Suprapubic skin (tissue), 4 donors: ENCODE data around the gene RAPGEF4. TPM values are rescaled to one million over a fixed set of nuclear protein-coding genes. Genes with fewer than 3 reads are reported as not detected.

ENCODE experiments used
- DNase-seq, 2 donors: peaks; one replicate each; pipeline ENCODE4 v3.0.0-alpha.2; 2019; ENCODE audit warnings: low spot score in 2 of 2
- H3K27ac ChIP-seq: fragments of 200-600 bp; sonication (generic); one replicate; pipeline ENCODE4 v1.5.1; 2019
- H3K27me3 ChIP-seq: fragments of 200-600 bp; sonication (generic); one replicate; pipeline ENCODE4 v1.5.1; 2019
- H3K36me3 ChIP-seq: fragments of 200-600 bp; sonication (generic); one replicate; pipeline ENCODE4 v1.5.1; 2019
- H3K4me1 ChIP-seq: fragments of 200-600 bp; sonication (generic); one replicate; pipeline ENCODE4 v1.5.1; 2019
- H3K4me3 ChIP-seq: fragments of 200-600 bp; sonication (generic); one replicate; pipeline ENCODE4 v1.5.1; 2019; ENCODE audit warnings: mild to moderate bottlenecking
- H3K9me3 ChIP-seq: fragments of 200-600 bp; sonication (generic); one replicate; pipeline ENCODE4 v1.5.1; 2019
- EP300 ChIP-seq: sonication (generic); formaldehyde crosslinking; IDR thresholded peaks from one replicate; pipeline ENCODE4 v1.6.1; 2017; ENCODE audit warnings: antibody characterized with exemption
- POLR2A ChIP-seq, 2 donors: fragments of 450-650 bp; IDR thresholded peaks; one replicate each; pipeline ENCODE4 v1.6.1; 2017; ENCODE audit warnings: antibody characterized with exemption in 2 of 2, mild to moderate bottlenecking in 2 of 2, moderate library complexity in 2 of 2
- POLR2AphosphoS5 ChIP-seq, 3 donors: sonication (generic); formaldehyde crosslinking; IDR thresholded peaks; one replicate each; pipeline ENCODE4 v1.6.1; 2017; ENCODE audit warnings: antibody characterized with exemption in 3 of 3
- WGBS: methylation state at CpG from one replicate; pipeline ENCODE4 v1.1.5; 2018; 5-methylcytosine and 5-hydroxymethylcytosine counted together
- total RNA-seq, 4 donors: library from RNA; depleted of rRNA; stranded (reverse); fragments of >200 nt; gene quantifications; one replicate each; pipeline ENCODE4 v1.1.0, GENCODE V29; 2016
- TF ChIP-seq, protein P1 (sequence below), 2 donors: fragments of 200-600 bp in 1 of 2; fragments of 450-650 bp in 1 of 2; sonication (generic) in 1 of 2; IDR thresholded peaks; one replicate each; pipeline ENCODE4 v1.5.1; 2016 to 2019; ENCODE audit warnings: antibody characterized with exemption in 2 of 2, mild to moderate bottlenecking in 1 of 2, moderate library complexity in 1 of 2

RAPGEF4 gene
- total RNA-seq, 4 donors from 2014 or later: 19.9 to 49.5 (median 27.5) TPM

DNA sequence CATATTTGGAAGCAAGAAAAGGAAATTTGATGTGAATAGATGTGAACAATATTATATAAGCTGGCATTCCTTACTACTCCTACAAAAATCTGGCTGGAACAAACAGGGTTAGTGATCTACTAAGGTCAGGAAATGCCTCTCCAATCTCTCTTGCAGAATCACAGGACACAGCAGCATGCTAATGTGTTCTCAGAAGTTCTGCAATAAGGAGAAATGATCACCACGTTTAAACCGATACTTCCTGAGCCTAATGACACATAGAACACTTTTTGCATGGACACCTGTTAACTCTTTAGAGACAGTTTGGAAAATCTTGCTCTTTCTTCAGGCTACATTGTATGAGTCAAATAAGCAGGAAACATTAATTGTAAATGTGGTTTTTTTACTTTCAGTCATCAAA, 250.4 kb downstream of the RAPGEF4 start:
- H3K9me3 ChIP-seq: no peaks in the 10 kb centered on the region
- H3K4me3 ChIP-seq: no peak overlapping the region
- WGBS: 2% methylated on average over 2 of the region's 2 CpGs
- TF ChIP-seq POLR2AphosphoS5 (IDR thresholded peaks at IDR 0.05): no peak
- TF ChIP-seq EP300: no peak
- no peak for TF ChIP-seq POLR2A (IDR thresholded peaks at IDR 0.05)
- TF ChIP-seq, protein P1, sequence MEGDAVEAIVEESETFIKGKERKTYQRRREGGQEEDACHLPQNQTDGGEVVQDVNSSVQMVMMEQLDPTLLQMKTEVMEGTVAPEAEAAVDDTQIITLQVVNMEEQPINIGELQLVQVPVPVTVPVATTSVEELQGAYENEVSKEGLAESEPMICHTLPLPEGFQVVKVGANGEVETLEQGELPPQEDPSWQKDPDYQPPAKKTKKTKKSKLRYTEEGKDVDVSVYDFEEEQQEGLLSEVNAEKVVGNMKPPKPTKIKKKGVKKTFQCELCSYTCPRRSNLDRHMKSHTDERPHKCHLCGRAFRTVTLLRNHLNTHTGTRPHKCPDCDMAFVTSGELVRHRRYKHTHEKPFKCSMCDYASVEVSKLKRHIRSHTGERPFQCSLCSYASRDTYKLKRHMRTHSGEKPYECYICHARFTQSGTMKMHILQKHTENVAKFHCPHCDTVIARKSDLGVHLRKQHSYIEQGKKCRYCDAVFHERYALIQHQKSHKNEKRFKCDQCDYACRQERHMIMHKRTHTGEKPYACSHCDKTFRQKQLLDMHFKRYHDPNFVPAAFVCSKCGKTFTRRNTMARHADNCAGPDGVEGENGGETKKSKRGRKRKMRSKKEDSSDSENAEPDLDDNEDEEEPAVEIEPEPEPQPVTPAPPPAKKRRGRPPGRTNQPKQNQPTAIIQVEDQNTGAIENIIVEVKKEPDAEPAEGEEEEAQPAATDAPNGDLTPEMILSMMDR (IDR thresholded peaks at IDR 0.05): no peak
- H3K27me3 ChIP-seq: no peaks in the 10 kb centered on the region
- no peaks in the 10 kb centered on the region for H3K36me3 ChIP-seq
- DNase-seq: no peak
- H3K27ac ChIP-seq: no peak overlapping the region
- peaks cover 10% of the 10 kb centered on the region for H3K4me1 ChIP-seq

DNA sequence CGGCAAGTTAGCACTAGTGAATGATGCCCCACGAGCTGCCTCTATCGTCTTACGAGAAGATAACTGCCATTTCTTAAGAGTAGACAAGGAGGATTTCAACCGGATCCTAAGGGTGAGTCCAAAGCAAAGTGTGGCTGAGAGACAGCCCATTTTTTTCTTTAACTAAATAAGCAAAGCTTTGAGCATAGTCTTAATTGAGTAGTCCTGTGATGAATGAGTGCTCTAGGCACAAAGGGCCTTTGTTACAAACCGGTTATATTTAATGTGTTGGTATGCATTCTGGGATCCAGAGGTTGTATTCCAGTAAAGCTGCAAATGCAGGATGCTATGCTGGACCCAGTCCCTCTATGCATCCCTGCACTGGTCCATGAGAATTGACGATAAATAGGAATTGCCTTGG, 253.1 kb downstream of the RAPGEF4 start:
- no peak overlapping the region for H3K27ac ChIP-seq
- TF ChIP-seq, protein P1 (IDR thresholded peaks at IDR 0.05): no peak
- TF ChIP-seq POLR2AphosphoS5 (IDR thresholded peaks at IDR 0.05) (no peak), EP300 (no peak), POLR2A (IDR thresholded peaks at IDR 0.05) (no peak)
- H3K4me1 ChIP-seq: peaks cover 10% of the 10 kb centered on the region
- H3K4me3 ChIP-seq: no peak overlapping the region
- no peaks in the 10 kb centered on the region for H3K36me3 ChIP-seq
- DNase-seq: no peak
- 85% methylated on average over 7 of the region's 7 CpGs for WGBS
- no peaks in the 10 kb centered on the region for H3K27me3 ChIP-seq
- no peaks in the 10 kb centered on the region for H3K9me3 ChIP-seq

DNA sequence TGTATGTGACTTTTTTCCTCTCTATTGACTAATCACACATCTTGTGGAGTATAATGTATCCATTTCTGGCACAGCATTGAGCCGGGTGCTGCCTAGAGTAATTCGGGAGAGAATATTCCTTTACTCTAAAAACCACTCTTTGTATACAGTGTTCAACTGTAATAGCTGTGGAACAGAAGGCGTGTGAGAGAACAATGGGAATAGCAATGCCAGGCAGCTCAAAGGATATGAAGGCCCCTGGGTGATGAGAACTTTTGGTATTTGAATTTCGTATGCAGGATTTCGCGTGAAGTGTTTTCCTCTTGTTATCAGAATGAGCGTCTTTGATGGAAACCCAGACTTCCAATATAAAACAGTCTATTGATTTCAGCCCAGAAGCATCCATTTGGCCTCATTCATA, 255.4 kb downstream of the RAPGEF4 start:
- Histone ChIP-seq H3K9me3 (no peaks in the 10 kb centered on the region), H3K27ac (no peak overlapping the region), H3K36me3 (no peaks in the 10 kb centered on the region), H3K27me3 (no peaks in the 10 kb centered on the region), H3K4me3 (no peak overlapping the region), H3K4me1 (peaks cover 11% of the 10 kb centered on the region)
- WGBS: 84% methylated on average over 7 of the region's 7 CpGs
- TF ChIP-seq EP300 (no peak), POLR2A (IDR thresholded peaks at IDR 0.05) (no peak), POLR2AphosphoS5 (IDR thresholded peaks at IDR 0.05) (no peak)
- TF ChIP-seq, protein P1 (IDR thresholded peaks at IDR 0.05): no peak
- no peak for DNase-seq

DNA sequence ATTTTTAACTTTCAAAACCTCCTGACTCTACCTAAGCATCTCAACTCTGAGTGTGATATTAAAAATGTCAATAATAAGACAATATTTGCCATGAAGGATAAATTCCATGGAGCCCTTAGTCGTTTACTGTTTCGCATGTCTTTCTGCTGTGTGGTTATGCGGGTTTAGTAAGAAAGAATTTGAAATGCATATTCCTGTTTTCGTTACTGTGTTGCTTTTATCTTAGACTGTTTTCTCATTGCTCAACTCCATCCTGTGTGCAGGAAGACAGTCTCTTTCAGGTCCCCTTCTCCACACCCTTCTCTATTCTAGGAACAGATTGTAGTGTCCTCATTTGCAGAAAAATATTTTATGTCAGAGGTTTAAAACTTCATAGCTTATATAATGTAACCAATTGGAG, 257.5 kb downstream of the RAPGEF4 start:
- no peak overlapping the region for H3K27ac ChIP-seq
- no peaks in the 10 kb centered on the region for H3K27me3 ChIP-seq
- peaks cover 12% of the 10 kb centered on the region for H3K4me1 ChIP-seq
- H3K36me3 ChIP-seq: no peaks in the 10 kb centered on the region
- no peak overlapping the region for H3K4me3 ChIP-seq
- WGBS: 87% methylated on average over 4 of the region's 4 CpGs
- H3K9me3 ChIP-seq: no peaks in the 10 kb centered on the region
- DNase-seq: no peak
- TF ChIP-seq EP300 (no peak), POLR2AphosphoS5 (IDR thresholded peaks at IDR 0.05) (no peak), POLR2A (IDR thresholded peaks at IDR 0.05) (no peak)
- TF ChIP-seq, protein P1 (IDR thresholded peaks at IDR 0.05): no peak

DNA sequence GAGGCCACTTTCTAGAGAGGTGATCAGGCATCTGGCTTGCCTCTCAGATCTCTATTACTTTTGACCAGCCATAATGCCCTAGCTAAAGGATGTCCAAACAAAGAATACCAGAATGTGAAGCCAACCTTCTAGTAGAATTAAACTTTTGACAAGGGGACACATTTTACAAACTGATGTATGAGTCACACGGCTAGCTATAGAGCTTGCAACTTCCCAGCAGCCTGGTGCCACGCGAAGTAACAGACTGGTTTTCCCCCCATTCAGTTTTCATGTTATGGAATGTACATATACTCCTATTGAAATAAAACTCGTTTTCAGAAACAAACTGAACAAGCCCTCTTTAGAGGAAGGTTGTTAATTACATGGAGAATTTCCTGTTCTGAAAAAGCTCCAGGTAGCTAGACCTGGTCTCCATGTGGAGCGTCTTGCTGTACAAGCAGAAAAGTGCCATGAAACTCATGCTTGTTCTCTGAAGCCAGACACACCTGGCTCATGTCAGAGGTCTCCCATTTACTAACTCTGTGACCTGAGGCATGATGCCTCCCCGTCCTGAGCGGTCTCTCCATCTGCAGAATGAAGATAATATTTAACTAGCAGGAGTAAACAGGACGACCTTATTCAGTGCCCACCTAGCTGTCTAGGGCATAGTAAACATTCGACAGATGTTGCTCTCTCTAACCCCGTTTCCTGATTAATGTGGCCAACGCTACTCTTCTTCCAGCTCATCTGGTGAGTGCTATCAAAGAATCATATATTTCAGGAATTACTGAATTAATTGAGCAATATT, 258.5 kb downstream of the RAPGEF4 start:
- Histone ChIP-seq H3K4me3 (no peak overlapping the region), H3K27ac (no peak overlapping the region), H3K27me3 (no peaks in the 10 kb centered on the region), H3K9me3 (no peaks in the 10 kb centered on the region), H3K4me1 (peaks cover 13% of the 10 kb centered on the region), H3K36me3 (no peaks in the 10 kb centered on the region)
- TF ChIP-seq POLR2AphosphoS5 (IDR thresholded peaks at IDR 0.05) (no peak), POLR2A (IDR thresholded peaks at IDR 0.05) (no peak), EP300 (no peak)
- TF ChIP-seq, protein P1 (IDR thresholded peaks at IDR 0.05): no peak
- WGBS: 83% methylated on average over 11 of the region's 11 CpGs
- DNase-seq: no peak
